ENCODE results near the gene SNAI3. TPM values are rescaled to one million over a fixed set of nuclear protein-coding genes. Genes with fewer than 3 reads are reported as not detected.

The SNAI3 gene
- total RNA-seq, 2 donors from 2014 or later: 0.77 to 2.1 TPM

DNA sequence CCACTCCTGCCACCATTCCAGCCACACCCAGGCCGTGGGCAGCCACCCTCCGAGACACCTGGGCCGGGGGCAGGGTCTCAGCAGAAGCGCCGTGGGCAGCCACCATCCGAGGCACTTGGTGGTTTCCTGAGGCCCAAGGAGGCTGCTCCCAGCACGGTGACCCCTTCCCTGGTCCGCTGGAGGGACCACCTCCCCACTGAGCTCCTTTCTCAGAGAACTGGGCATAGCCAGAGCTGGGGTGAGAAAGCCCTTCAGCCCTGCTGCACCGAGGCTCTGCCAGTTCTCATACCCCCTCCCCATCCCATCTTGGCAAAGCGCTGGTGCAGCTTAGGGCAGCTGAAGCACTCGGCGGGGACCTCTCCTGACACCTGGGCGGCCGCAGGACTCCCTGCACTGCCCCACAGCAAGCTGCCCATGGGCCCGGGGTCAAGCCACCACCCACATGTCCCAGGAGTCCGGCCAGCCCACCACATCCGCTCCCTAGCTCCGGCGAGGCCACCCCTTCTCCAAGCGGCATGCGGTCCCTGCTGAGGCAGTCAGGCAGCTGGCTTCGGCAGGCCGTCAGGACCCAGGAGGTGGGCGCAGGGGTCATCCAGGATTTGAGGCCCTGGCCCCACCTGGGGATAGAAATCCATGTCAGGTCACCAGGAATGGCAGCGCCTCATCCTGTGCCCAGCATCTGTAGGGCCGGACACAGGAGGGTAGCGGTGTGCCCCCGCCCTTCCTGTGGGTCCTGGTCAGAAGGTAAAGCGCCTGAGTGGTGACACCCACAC, 34.1 kb downstream of the SNAI3 start:
- TF ChIP-seq, protein P1, sequence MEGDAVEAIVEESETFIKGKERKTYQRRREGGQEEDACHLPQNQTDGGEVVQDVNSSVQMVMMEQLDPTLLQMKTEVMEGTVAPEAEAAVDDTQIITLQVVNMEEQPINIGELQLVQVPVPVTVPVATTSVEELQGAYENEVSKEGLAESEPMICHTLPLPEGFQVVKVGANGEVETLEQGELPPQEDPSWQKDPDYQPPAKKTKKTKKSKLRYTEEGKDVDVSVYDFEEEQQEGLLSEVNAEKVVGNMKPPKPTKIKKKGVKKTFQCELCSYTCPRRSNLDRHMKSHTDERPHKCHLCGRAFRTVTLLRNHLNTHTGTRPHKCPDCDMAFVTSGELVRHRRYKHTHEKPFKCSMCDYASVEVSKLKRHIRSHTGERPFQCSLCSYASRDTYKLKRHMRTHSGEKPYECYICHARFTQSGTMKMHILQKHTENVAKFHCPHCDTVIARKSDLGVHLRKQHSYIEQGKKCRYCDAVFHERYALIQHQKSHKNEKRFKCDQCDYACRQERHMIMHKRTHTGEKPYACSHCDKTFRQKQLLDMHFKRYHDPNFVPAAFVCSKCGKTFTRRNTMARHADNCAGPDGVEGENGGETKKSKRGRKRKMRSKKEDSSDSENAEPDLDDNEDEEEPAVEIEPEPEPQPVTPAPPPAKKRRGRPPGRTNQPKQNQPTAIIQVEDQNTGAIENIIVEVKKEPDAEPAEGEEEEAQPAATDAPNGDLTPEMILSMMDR (conservative IDR thresholded peaks at IDR 0.05): no peak
- Histone ChIP-seq H3K9ac (ENCODE audit: extremely low read depth, low read length, poor library complexity, severe bottlenecking) (no peak overlapping the region), H3K27me3 (ENCODE audit: control insufficient read depth, insufficient read depth, low read length, poor library complexity, severe bottlenecking) (no peaks in the 10 kb centered on the region), H3K4me1 (ENCODE audit: control insufficient read depth, insufficient read depth, low read length) (peaks cover 5% of the 10 kb centered on the region), H3K27ac (ENCODE audit: low read depth, low read length) (no peak overlapping the region), H3K9me3 (ENCODE audit: control insufficient read depth, low read length) (no peaks in the 10 kb centered on the region), H3K4me3 (ENCODE audit: low read length) (no peak overlapping the region), H3K36me3 (ENCODE audit: control insufficient read depth, insufficient read depth, low read length) (no peaks in the 10 kb centered on the region)
- Mint-ChIP-seq H3K9me3 (no peaks in the 10 kb centered on the region), H3K27me3 (ENCODE audit: insufficient read depth) (no peaks in the 10 kb centered on the region), H3K4me3 (peak overlapping the region; percentile 20), H3K27ac (no peak overlapping the region), H3K36me3 (ENCODE audit: low read depth) (peaks cover 16% of the 10 kb centered on the region), H3K4me1 (peaks cover 5% of the 10 kb centered on the region)
- DNase-seq: no peak
- WGBS, 2 experiments (ENCODE audit: insufficient coverage in 1 of 2, insufficient read length in 1 of 2): 91 to 94% methylated on average over 18 to 29 of the region's 29 CpGs

DNA sequence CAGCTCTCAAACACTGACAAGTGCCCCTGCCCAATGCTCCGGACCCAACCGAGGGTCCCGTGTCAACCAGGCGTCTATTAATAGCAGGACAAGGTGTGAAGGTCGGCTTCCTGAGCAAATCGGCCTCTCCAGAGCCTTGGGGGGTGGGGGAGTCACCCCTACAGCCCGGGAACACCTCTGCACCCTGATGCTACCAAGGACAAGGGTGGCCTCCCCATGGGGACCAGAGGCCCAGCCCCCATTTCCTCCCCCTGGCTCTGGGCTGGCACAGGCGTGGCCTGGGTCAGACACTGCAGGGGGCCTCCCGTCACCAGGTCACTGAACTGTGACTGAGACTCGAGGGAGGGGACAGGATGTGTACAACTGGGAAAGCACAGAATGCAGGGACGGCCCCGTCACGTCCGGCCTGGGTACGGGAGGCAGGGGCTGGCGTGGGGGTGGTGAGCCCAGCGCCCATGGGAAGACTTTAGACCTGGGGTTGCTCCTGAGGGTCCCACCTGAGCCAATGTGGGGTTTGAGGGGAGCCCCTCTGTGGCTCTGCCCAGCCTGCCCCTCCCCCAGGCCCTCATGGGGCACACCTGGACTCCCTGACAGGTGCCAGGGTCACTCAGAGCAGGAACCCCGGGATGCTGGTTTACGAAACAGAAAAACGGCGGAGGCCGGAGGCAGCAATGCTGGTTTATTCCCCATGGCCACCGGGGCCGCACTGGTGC, 34.9 kb downstream of the SNAI3 start:
- Mint-ChIP-seq H3K9me3 (no peaks in the 10 kb centered on the region), H3K36me3 (ENCODE audit: low read depth) (peaks cover 16% of the 10 kb centered on the region), H3K27ac (peak overlapping the region; percentile 48), H3K27me3 (ENCODE audit: insufficient read depth) (no peaks in the 10 kb centered on the region), H3K4me3 (peak overlapping the region; percentile 78), H3K4me1 (peaks cover 5% of the 10 kb centered on the region)
- Histone ChIP-seq H3K27ac (ENCODE audit: low read depth, low read length) (no peak overlapping the region), H3K36me3 (ENCODE audit: control insufficient read depth, insufficient read depth, low read length) (no peaks in the 10 kb centered on the region), H3K27me3 (ENCODE audit: control insufficient read depth, insufficient read depth, low read length, poor library complexity, severe bottlenecking) (no peaks in the 10 kb centered on the region), H3K4me3 (ENCODE audit: low read length) (peak overlapping the region; percentile 90), H3K9me3 (ENCODE audit: control insufficient read depth, low read length) (no peaks in the 10 kb centered on the region), H3K9ac (ENCODE audit: extremely low read depth, low read length, poor library complexity, severe bottlenecking) (no peak overlapping the region), H3K4me1 (ENCODE audit: control insufficient read depth, insufficient read depth, low read length) (peaks cover 5% of the 10 kb centered on the region)
- WGBS, 2 experiments (ENCODE audit: insufficient coverage in 1 of 2, insufficient read length in 1 of 2): 64 to 74% methylated on average over 15 to 24 of the region's 24 CpGs
- DNase-seq: peak; percentile 83
- TF ChIP-seq, protein P1 (conservative IDR thresholded peaks at IDR 0.05): no peak

DNA sequence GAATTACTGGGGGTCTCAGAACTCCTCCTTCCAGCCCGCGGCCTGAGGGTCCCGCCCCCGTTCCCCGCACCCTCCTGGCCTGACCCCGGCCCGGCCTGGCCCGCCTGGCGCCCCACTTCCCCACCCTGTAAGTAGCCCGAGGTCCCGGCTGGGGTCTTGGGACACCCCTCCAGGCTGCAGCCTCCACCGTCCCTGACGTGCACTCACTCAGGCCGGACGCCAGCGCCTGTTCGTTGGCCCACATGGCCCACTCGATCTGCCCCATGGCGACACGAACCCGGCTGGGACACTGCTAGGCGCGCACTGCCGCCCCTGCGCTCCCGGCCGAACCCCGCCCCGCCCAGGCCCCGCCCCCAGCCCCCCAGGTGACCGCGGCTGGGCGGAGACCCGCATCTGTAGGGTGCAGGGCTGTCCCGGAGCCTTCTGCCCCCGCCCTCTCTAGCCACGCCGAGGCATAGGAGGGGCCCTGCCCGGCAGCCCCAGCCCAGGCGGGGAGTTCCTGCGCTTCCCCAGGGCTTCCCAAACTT, 35.5 kb downstream of the SNAI3 start, which contains the start of gene CYBA:
TSS of gene CYBA (minus strand) at position 305 of the 527 bp plus-strand sequence. CDS start at position 265, 40 bp downstream.
- peak; percentile 94 for DNase-seq
- Histone ChIP-seq H3K36me3 (ENCODE audit: control insufficient read depth, insufficient read depth, low read length) (no peaks in the 10 kb centered on the region), H3K9ac (ENCODE audit: extremely low read depth, low read length, poor library complexity, severe bottlenecking) (peak within 1 kb of the TSS; percentile 60), H3K9me3 (ENCODE audit: control insufficient read depth, low read length) (no peaks in the 10 kb centered on the region), H3K27ac (ENCODE audit: low read depth, low read length) (no peak within 1 kb of the TSS), H3K27me3 (ENCODE audit: control insufficient read depth, insufficient read depth, low read length, poor library complexity, severe bottlenecking) (no peaks in the 10 kb centered on the region), H3K4me1 (ENCODE audit: control insufficient read depth, insufficient read depth, low read length) (peaks cover 5% of the 10 kb centered on the region), H3K4me3 (ENCODE audit: low read length) (peak within 1 kb of the TSS; percentile 90)
- H3K27ac Mint-ChIP-seq: peak within 1 kb of the TSS; percentile 48
- 0 to 10% methylated on average over 15 to 41 of the region's 41 CpGs for WGBS, 2 experiments (ENCODE audit: insufficient coverage in 1 of 2, insufficient read length in 1 of 2)
- peak within 1 kb of the TSS; percentile 78 for H3K4me3 Mint-ChIP-seq
- TF ChIP-seq, protein P1 (conservative IDR thresholded peaks at IDR 0.05): no peak
- peaks cover 5% of the 10 kb centered on the region for H3K4me1 Mint-ChIP-seq
- H3K27me3 Mint-ChIP-seq (ENCODE audit: insufficient read depth): no peaks in the 10 kb centered on the region
- H3K36me3 Mint-ChIP-seq (ENCODE audit: low read depth): peaks cover 13% of the 10 kb centered on the region
- H3K9me3 Mint-ChIP-seq: no peaks in the 10 kb centered on the region
